Chondrocyte (in vitro differentiated cells): ENCODE results near the gene AUTS2. TPM values are rescaled to one million over a fixed set of nuclear protein-coding genes. Genes with fewer than 3 reads are reported as not detected.

ENCODE experiments used
- DNase-seq: peaks from one replicate; pipeline ENCODE4 v3.0.0; 2021; ENCODE audit warnings: mixed read lengths, low spot score
- H3K27ac Mint-ChIP-seq: one replicate; pipeline ENCODE4 v1.8.0; 2021; ENCODE audit warnings: mild to moderate bottlenecking, moderate library complexity, mixed read lengths; ENCODE audit not compliant: unreplicated experiment
- H3K27me3 Mint-ChIP-seq: 2 replicates; pipeline ENCODE4 v1.8.0; 2021; ENCODE audit warnings: low read depth, mixed read lengths
- H3K36me3 Mint-ChIP-seq: 2 replicates; pipeline ENCODE4 v1.8.0; 2021; ENCODE audit warnings: low read depth, mixed read lengths
- H3K4me1 Mint-ChIP-seq: 2 replicates; pipeline ENCODE4 v1.8.0; 2021; ENCODE audit warnings: low read depth, mild to moderate bottlenecking, mixed read lengths
- H3K4me3 Mint-ChIP-seq: one replicate; pipeline ENCODE4 v1.8.0; 2021; ENCODE audit warnings: mild to moderate bottlenecking, moderate library complexity, mixed read lengths; ENCODE audit not compliant: unreplicated experiment
- H3K9me3 Mint-ChIP-seq: 2 replicates; pipeline ENCODE4 v1.8.0; 2021; ENCODE audit warnings: low read depth, mixed read lengths
- CTCF ChIP-seq: fragments of 200-600 bp; sonication (generic); IDR thresholded peaks from 2 replicates; pipeline ENCODE4 v1.5.0; 2021; ENCODE audit warnings: antibody characterized with exemption, mild to moderate bottlenecking, moderate library complexity
- total RNA-seq: library from RNA; stranded (reverse); gene quantifications from 3 replicates; pipeline ENCODE4 v1.2.1, GENCODE V29; 2021

AUTS2 gene
- total RNA-seq, 1 donor from 2014 or later: 31.5 TPM

GRCh38 chr7:69941077-69941651 lies 342.9 kb downstream of the AUTS2 start:
- DNase-seq: no peak
- no peak overlapping the region for H3K4me3 Mint-ChIP-seq
- H3K9me3 Mint-ChIP-seq: no peaks in the 10 kb centered on the region
- H3K27me3 Mint-ChIP-seq: no peaks in the 10 kb centered on the region
- peaks cover 7% of the 10 kb centered on the region for H3K4me1 Mint-ChIP-seq
- no peak for TF ChIP-seq CTCF
- no peak overlapping the region for H3K27ac Mint-ChIP-seq
- no peaks in the 10 kb centered on the region for H3K36me3 Mint-ChIP-seq

DNA sequence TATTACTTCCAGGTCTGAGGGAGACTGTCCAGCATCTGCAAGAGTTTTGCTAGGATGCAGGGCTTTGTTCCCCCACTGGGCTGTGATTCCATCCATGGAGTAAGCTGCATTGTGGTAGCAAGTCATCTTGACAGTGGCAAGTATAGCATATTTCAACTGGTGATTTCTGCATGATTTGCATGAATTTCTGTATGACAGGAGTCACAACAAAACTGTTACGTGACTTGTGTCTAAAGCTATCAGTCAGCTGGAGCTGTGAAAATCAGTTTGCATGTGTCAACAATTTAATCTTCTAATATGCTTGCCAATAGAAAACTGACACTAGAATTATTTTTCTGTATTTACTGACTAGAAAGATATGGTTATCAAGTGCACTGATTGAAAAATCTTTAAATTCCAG lies 344.3 kb downstream of the AUTS2 start:
- H3K4me3 Mint-ChIP-seq: no peak overlapping the region
- H3K4me1 Mint-ChIP-seq: peaks cover 7% of the 10 kb centered on the region
- TF ChIP-seq CTCF: no peak
- H3K27ac Mint-ChIP-seq: no peak overlapping the region
- H3K36me3 Mint-ChIP-seq: no peaks in the 10 kb centered on the region
- H3K27me3 Mint-ChIP-seq: no peaks in the 10 kb centered on the region
- DNase-seq: no peak
- no peaks in the 10 kb centered on the region for H3K9me3 Mint-ChIP-seq

- no peak overlapping the region for H3K27ac Mint-ChIP-seq
- no peak for DNase-seq
- no peaks in the 10 kb centered on the region for H3K36me3 Mint-ChIP-seq
- no peaks in the 10 kb centered on the region for H3K4me1 Mint-ChIP-seq
- H3K9me3 Mint-ChIP-seq: no peaks in the 10 kb centered on the region
- H3K27me3 Mint-ChIP-seq: no peaks in the 10 kb centered on the region
- H3K4me3 Mint-ChIP-seq: no peak overlapping the region
- no peak for TF ChIP-seq CTCF
Observed at GRCh38 chr7:69946901-69947300, 348.6 kb downstream of the AUTS2 start.

DNA sequence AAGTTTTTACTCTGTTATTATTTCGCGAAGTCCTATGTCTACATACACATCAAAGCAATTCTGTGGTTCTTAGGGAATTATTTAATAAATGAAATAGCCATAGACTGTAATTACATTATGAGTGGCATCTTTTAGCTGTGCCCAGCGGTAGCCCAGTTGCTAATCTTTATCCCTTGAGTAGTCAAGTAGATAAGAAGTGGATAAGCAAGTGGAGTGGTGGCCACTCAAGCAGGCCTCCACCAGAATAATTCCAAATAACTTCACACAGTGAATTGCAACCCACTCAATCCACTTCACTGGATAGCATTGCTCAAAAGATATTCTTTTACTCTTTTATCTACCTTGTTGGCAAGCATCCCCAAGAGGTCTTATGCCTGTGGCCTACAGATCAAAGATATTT lies 349.7 kb downstream of the AUTS2 start:
- H3K27ac Mint-ChIP-seq: no peak overlapping the region
- no peaks in the 10 kb centered on the region for H3K36me3 Mint-ChIP-seq
- H3K4me1 Mint-ChIP-seq: no peaks in the 10 kb centered on the region
- DNase-seq: no peak
- H3K27me3 Mint-ChIP-seq: no peaks in the 10 kb centered on the region
- no peaks in the 10 kb centered on the region for H3K9me3 Mint-ChIP-seq
- no peak for TF ChIP-seq CTCF
- H3K4me3 Mint-ChIP-seq: no peak overlapping the region

GRCh38 chr7:69949122-69949521 lies 350.8 kb downstream of the AUTS2 start:
- Mint-ChIP-seq H3K27ac (no peak overlapping the region), H3K36me3 (no peaks in the 10 kb centered on the region), H3K27me3 (no peaks in the 10 kb centered on the region), H3K4me3 (no peak overlapping the region), H3K9me3 (no peaks in the 10 kb centered on the region), H3K4me1 (peaks cover 7% of the 10 kb centered on the region)
- no peak for DNase-seq
- TF ChIP-seq CTCF: no peak
